ENCODE results near the gene RPL37.
"Not testable (repeated sequence)": the region's sequence is repeated elsewhere in the genome, so short reads cannot be mapped to it uniquely, and the experiment has no call there.

Gene RPL37

GRCh38 chr5:40797273-40798011, 37.6 kb downstream of the RPL37 start:
- no peak for DNase-seq (ENCODE audit: low read depth in 2 of 2)

DNA sequence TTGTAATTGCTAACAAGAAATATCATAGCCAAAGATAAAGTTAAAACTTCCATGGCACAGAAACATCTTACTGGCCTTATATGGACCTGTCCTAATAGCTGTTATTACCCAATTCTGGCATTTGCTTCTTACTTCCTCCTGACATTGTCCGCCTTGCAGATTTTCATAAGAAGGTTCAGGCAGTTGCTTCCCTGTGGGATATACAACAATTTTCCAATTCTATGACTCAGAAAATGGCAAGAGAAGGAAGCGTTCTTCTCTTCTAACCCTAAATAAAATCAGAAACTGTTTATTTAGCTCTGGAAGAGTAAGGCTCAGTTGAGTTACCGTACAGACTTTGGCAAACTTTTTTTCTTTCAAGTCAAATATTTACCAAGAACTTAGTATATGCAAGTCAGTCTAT, 38.5 kb downstream of the RPL37 start:
- DNase-seq (ENCODE audit: low read depth in 2 of 2), result no peak

GRCh38 chr5:40794877-40795276, 40.1 kb downstream of the RPL37 start:
- not testable (repeated sequence) for DNase-seq (ENCODE audit: low read depth in 2 of 2)

- DNase-seq (ENCODE audit: low read depth in 2 of 2), result not testable (repeated sequence)
These were observed 40.7 kb downstream of the RPL37 start for GRCh38 chr5:40794340-40794739.

DNA sequence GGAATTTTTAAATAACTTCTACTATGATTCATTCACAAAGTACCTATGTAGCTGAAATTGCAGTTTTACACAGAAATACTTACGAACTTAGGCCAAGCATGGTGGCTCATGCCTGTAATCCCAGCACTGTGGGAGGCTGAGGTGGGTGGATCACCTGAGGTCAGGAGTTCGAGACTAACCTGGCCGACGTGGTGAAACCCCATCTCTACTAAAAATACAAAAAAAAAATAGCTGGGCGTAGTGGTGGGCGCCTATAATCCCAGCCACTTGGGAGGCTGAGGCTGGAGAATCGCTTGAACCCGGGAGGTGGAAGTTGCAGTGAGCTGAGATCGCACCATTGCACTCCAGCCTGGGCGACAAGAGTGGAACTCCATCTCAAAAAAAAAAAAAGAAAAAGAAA, 42.3 kb downstream of the RPL37 start:
- DNase-seq (ENCODE audit: low read depth in 2 of 2), result not testable (repeated sequence)

DNA sequence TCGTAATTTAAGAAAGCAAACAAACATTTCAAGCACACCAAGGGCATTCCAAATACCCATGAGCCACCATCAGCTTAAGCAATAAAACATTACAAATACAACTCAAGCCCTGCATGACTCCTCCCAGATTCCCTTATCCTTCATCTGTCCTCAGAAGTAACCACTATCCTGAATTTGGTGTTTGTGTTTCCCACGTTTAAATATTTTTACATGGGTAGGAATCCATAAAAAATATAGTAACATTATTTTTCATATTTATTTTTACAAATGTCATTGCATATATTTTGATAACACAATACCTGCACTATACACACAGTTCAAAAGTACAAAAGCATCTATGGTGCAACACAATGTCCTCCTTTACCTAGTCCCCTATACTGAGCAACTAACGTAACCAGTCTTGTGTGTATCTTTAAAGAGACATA, 43.3 kb downstream of the RPL37 start:
- DNase-seq (ENCODE audit: low read depth in 2 of 2), result no peak

DNA sequence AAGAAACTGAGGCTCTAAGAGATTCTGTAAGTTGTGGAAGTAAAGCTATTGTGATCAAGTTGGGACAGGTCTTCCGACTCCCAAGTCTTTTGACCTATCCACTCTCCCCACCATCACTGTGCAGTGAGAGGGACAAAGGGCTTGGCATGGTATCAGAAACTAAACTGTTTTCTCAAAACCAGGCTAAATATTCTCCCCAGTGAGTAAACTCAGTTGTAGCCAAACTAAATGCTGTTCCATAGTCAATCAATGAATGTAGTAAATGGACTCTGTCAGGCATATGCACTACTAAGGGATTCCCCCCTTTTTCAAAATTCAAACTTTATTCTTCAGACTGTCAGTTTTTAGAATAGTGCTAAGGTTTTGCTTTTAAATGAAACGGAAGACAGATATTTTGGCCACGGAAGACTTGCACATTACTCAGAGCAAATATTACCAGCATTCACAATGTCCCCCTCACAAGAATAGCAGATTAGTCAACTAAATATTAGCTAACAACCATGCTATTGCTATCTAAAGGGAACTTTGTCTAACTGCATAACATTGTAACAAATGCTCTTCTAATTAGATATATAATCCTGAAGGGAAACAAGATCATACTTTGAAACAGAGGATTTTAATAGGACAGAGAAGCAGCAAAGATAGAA, 44.0 kb downstream of the RPL37 start:
- DNase-seq (ENCODE audit: low read depth in 2 of 2), result no peak

- DNase-seq (ENCODE audit: low read depth in 2 of 2), result not testable (repeated sequence)
These were observed 46.1 kb downstream of the RPL37 start for GRCh38 chr5:40788941-40789340.

DNA sequence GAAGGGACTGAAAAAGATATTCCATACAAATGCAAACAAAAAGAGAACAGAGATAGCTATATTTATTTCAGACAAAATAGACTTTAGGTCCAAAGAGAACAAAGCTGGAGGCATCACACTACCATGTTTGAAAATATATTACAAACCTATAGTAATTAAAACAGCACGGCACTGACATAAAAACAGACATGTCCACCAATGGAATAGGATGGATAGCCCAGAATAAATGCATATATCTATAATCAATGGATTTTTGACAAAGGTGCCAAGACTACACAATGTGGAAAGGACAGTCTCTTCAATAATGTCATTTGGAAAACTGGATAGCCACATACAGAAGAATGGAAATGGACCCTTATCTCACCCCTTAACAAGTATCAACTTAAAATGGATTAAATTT, 47.0 kb downstream of the RPL37 start:
- no peak for DNase-seq (ENCODE audit: low read depth in 2 of 2)

DNA sequence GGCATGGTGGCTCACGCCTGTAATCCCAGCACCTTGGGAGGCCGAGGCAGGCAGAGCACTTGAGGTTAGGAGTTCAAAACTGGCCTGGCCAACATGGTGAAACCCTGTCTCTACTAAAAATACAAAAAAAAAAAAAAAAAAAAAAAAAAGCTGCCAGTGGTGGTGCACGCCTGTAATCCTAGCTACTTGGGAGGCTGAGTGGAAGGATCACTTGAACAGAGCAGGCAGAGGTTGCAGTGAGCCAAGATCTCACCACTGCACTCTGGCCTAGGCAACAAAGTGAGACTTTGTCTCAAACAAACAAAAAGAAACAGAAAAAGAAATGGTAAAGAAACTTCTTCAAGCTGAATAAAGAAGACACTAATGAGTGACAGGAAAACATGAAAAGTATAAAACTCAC, 48.4 kb downstream of the RPL37 start:
- not testable (repeated sequence) for DNase-seq (ENCODE audit: low read depth in 2 of 2)

- DNase-seq (ENCODE audit: low read depth in 2 of 2), result no peak
These were observed 50.1 kb downstream of the RPL37 start for GRCh38 chr5:40784916-40785315.

- no peak for DNase-seq (ENCODE audit: low read depth in 2 of 2)
These were observed 50.9 kb downstream of the RPL37 start for GRCh38 chr5:40784027-40784653.

GRCh38 chr5:40781843-40782409, 53.1 kb downstream of the RPL37 start:
- peak in 1 of 2 experiments; percentile 6 for DNase-seq (ENCODE audit: low read depth in 2 of 2)

DNA sequence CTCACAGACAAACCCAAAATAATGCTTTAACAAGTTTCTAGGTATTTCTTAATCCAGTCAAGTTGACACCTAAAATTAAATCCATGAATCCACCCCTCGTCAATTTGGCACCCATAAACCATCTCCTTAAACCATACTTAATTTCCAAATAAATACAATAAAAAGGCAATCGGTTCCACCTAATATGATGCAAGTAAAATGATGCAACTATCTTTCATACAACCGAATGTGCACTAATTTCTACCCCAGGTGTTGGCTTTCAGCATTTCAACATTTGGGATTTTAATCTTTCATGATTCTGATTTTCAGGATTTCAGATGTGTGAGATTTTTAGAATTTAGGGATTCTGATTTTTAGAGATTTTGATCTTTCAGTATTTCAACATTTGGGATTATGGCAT, 54.2 kb downstream of the RPL37 start:
- no peak for DNase-seq (ENCODE audit: low read depth in 2 of 2)

DNA sequence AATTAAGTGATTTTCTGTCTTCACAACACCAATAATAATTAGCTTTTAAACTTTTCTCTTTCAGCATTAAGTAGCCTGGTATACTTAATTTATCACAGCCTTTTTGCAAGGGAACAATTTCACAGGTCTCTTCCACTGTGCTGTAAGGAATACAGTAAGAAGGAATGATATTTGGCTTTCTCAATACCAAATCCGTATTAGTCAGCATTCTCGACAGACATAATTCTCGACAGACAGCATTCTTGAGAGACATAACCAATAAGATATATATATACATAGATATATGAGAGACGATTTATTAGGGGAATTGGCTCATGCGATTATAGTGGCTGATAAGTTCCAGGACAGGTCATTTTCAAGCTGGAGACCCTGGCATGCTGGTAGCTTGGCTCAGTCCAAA, 54.8 kb downstream of the RPL37 start:
- DNase-seq (ENCODE audit: low read depth in 2 of 2), result no peak

- DNase-seq (ENCODE audit: low read depth in 2 of 2), result no peak
These were observed 55.5 kb downstream of the RPL37 start for GRCh38 chr5:40779561-40779960.

GRCh38 chr5:40778133-40778532, 56.9 kb downstream of the RPL37 start:
- DNase-seq (ENCODE audit: low read depth in 2 of 2), result no peak

- no peak for DNase-seq (ENCODE audit: low read depth in 2 of 2)
These were observed 58.4 kb downstream of the RPL37 start for GRCh38 chr5:40776658-40776977.

DNA sequence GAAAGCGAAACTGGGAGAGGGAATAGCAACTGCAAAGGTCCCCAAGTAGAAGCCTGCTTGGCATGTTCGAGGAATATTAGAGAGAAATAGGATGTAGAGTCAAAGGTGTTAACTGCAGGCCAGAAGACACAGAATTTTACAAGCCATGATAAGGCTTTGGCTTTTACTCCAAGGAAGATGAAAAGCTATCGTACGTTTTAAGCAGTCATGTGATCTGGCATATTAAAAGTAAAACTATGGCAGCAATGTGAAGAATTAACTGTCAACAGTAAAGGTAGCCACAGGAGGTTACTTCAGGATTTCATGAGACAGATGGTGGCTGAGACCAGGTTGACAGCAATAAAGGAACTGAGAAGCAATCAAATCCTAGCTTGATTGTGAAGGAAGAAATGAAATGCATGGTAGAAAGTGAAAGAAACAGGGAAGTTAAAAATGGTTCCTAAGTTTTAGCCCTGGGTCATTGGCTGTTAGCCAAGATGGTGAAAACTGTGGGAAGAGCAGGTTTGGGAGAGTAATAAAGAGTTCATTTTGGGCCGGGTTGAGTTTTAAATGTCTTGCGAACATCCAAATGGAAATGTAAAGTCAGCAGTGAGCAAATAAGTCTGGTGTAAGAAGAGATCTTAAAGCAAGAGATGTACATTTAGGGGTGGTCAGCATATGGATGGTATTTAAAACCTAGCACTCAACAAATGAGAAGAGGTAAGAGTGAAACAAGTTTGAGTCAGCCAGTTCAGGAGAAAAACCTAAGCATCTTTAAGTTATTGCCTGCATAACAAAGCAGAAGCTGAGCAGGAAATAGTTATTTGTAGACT, 59.0 kb downstream of the RPL37 start:
- DNase-seq (ENCODE audit: low read depth in 2 of 2), result no peak

Measured in fibroblast of skin of left quadriceps (primary cell).